GM23338 (cell line): ENCODE results near the gene FLNB. TPM values are rescaled to one million over a fixed set of nuclear protein-coding genes. Genes with fewer than 3 reads are reported as not detected.

Experiments
- ATAC-seq: fragments of 200-7000 bp; cut with Tn5 transposase; 3 replicates; pipeline ENCODE4 v1.9.1; 2020
- DNase-seq: peaks from one replicate; pipeline ENCODE4 v3.0.0-alpha.2; 2015; ENCODE audit warnings: low spot score
- H2AFZ ChIP-seq: fragments of 200-600 bp; sonication (generic); 2 replicates; pipeline ENCODE4 v1.8.0; 2016; ENCODE audit warnings: antibody characterized with exemption, mild to moderate bottlenecking, moderate library complexity
- H3F3A ChIP-seq: fragments of 200-600 bp; sonication (generic); replicated peaks from 2 replicates; pipeline ENCODE4 v1.8.0; 2017; ENCODE audit warnings: antibody characterized with exemption, mixed run types, low read depth
- H3K27ac ChIP-seq: fragments of 200-600 bp; sonication (generic); 2 replicates; pipeline ENCODE4 v1.6.1; 2016; ENCODE audit warnings: low read depth
- H3K27me3 ChIP-seq: fragments of 200-600 bp; sonication (generic); 2 replicates; pipeline ENCODE4 v1.8.0; 2016; ENCODE audit warnings: mild to moderate bottlenecking, mixed run types, moderate library complexity; ENCODE audit not compliant: insufficient read depth
- H3K36me3 ChIP-seq: fragments of 200-600 bp; sonication (generic); 2 replicates; pipeline ENCODE4 v1.8.0; 2016; ENCODE audit warnings: mild to moderate bottlenecking; ENCODE audit not compliant: insufficient read depth
- H3K4me1 ChIP-seq: fragments of 200-600 bp; sonication (generic); 2 replicates; pipeline ENCODE4 v1.8.0; 2016; ENCODE audit warnings: mild to moderate bottlenecking, moderate library complexity; ENCODE audit not compliant: insufficient read depth
- H3K4me2 ChIP-seq: fragments of 200-600 bp; sonication (generic); 2 replicates; pipeline ENCODE4 v1.7.1; 2017; ENCODE audit warnings: mixed run types
- H3K4me3 ChIP-seq: fragments of 200-600 bp; sonication (generic); 2 replicates; pipeline ENCODE4 v1.6.1; 2016; ENCODE audit warnings: mixed run types
- H3K79me2 ChIP-seq: fragments of 200-600 bp; sonication (generic); replicated peaks from 2 replicates; pipeline ENCODE4 v1.8.0; 2017; ENCODE audit warnings: mild to moderate bottlenecking; ENCODE audit not compliant: insufficient read depth
- H3K9me2 ChIP-seq: fragments of 200-600 bp; sonication (generic); 2 replicates; pipeline ENCODE4 v1.8.0; 2017; ENCODE audit not compliant: insufficient read depth
- H4K20me1 ChIP-seq: fragments of 200-600 bp; sonication (generic); replicated peaks from 2 replicates; pipeline ENCODE4 v1.8.0; 2017; ENCODE audit warnings: mild to moderate bottlenecking; ENCODE audit not compliant: insufficient read depth
- H3K27ac Mint-ChIP-seq: 2 replicates; pipeline ENCODE4 v1.8.0; 2020; ENCODE audit warnings: inconsistent platforms, mild to moderate bottlenecking, moderate library complexity, mixed read lengths
- H3K27me3 Mint-ChIP-seq: 3 replicates; pipeline ENCODE4 v1.8.0; 2022; ENCODE audit warnings: low read depth, mild to moderate bottlenecking, moderate library complexity, mixed read lengths, inconsistent platforms; ENCODE audit not compliant: insufficient read depth, poor library complexity
- H3K36me3 Mint-ChIP-seq: 3 replicates; pipeline ENCODE4 v1.8.0; 2021; ENCODE audit warnings: low read depth, mild to moderate bottlenecking, inconsistent platforms, moderate library complexity, mixed read lengths
- H3K4me1 Mint-ChIP-seq: 3 replicates; pipeline ENCODE4 v1.8.0; 2020; ENCODE audit warnings: mild to moderate bottlenecking, inconsistent platforms, mixed read lengths
- H3K4me3 Mint-ChIP-seq: 3 replicates; pipeline ENCODE4 v1.8.0; 2021; ENCODE audit warnings: moderate library complexity, mild to moderate bottlenecking, inconsistent platforms, mixed read lengths
- H3K9me3 Mint-ChIP-seq: 3 replicates; pipeline ENCODE4 v1.8.0; 2020; ENCODE audit warnings: moderate library complexity, mild to moderate bottlenecking, inconsistent platforms, mixed read lengths
- EZH2 ChIP-seq: fragments of 200-600 bp; sonication (generic); IDR thresholded peaks from one replicate; pipeline ENCODE4 v1.8.0; 2017; ENCODE audit warnings: antibody characterized with exemption, mild to moderate bottlenecking, low read depth; ENCODE audit not compliant: unreplicated experiment
- JUNB ChIP-seq: IDR thresholded peaks from one replicate; pipeline ENCODE4 v1.6.1; 2016; ENCODE audit warnings: antibody characterized with exemption; ENCODE audit not compliant: unreplicated experiment
- NANOG ChIP-seq: IDR thresholded peaks from 2 replicates; pipeline ENCODE4 v1.6.1; 2016; ENCODE audit warnings: antibody characterized with exemption, borderline replicate concordance
- REST ChIP-seq: IDR thresholded peaks from one replicate; pipeline ENCODE4 v1.6.1; 2018; ENCODE audit warnings: antibody characterized with exemption; ENCODE audit not compliant: unreplicated experiment
- STAT1 ChIP-seq: IDR thresholded peaks from one replicate; pipeline ENCODE4 v1.6.1; 2016; ENCODE audit warnings: antibody characterized with exemption; ENCODE audit not compliant: unreplicated experiment
- ZNF114 ChIP-seq: fragments of 250-450 bp; sonication (Bioruptor Pico); IDR thresholded peaks from 2 replicates; pipeline ENCODE4 v1.5.0; 2020; ENCODE audit warnings: mild to moderate bottlenecking, moderate library complexity
- ZNF331 ChIP-seq: fragments of 250-450 bp; sonication (Bioruptor Pico); IDR thresholded peaks from 2 replicates; pipeline ENCODE4 v1.5.0; 2020; ENCODE audit warnings: low read depth, mild to moderate bottlenecking, moderate library complexity
- ZNF462 ChIP-seq: fragments of 250-450 bp; sonication (Bioruptor Pico); IDR thresholded peaks from 2 replicates; pipeline ENCODE4 v1.5.0; 2020; ENCODE audit warnings: mild to moderate bottlenecking, moderate library complexity
- polyA plus RNA-seq: library from polyadenylated mRNA; unstranded; fragments of >200 nt; fragmentation: Nextera tagmentation; extraction: Ambion mirVana; gene quantifications from 2 replicates; pipeline ENCODE4 v1.2.1, GENCODE V29; 2016
- total RNA-seq: library from RNA; depleted of rRNA; stranded (reverse); fragments of >200 nt; shearing (Covaris generic); gene quantifications from 2 replicates; pipeline ENCODE4 v1.2.3, GENCODE V29; 2014

The FLNB gene
- total and polyA plus RNA-seq, 2 experiments from 2014 or later, result 39.7 to 179 TPM

GRCh38 chr3:58190291-58190690 lies 182.1 kb downstream of the FLNB start:
- H3K4me3 Mint-ChIP-seq, result no peak overlapping the region
- Histone ChIP-seq H3K9me2 (no peaks in the 10 kb centered on the region), H3K79me2 (no peaks in the 10 kb centered on the region), H3K4me3 (no peak overlapping the region), H3K36me3 (no peaks in the 10 kb centered on the region), H3K27me3 (no peaks in the 10 kb centered on the region), H2AFZ (peak overlapping the region; percentile 38; the same call in 1 of the 2 replicates), H4K20me1 (no peaks in the 10 kb centered on the region), H3K4me2 (no peak overlapping the region), H3K4me1 (peaks cover 11% of the 10 kb centered on the region; the same call in 1 of the 2 replicates), H3F3A (no peaks in the 10 kb centered on the region), H3K27ac (no peak overlapping the region)
- peaks cover 1% of the 10 kb centered on the region for H3K27me3 Mint-ChIP-seq
- DNase-seq (no peak), ATAC-seq (no peak)
- H3K27ac Mint-ChIP-seq, result no peak overlapping the region
- peaks cover 17% of the 10 kb centered on the region for H3K4me1 Mint-ChIP-seq
- TF ChIP-seq ZNF114 (CRISPR knock-in tag), result no peak
- TF ChIP-seq EZH2, result no peak
- no peak for TF ChIP-seq NANOG
- no peak for TF ChIP-seq STAT1
- TF ChIP-seq REST, result no peak
- TF ChIP-seq JUNB, result no peak
- TF ChIP-seq ZNF331, result no peak
- no peak for TF ChIP-seq ZNF462 (CRISPR knock-in tag)
- no peaks in the 10 kb centered on the region for H3K9me3 Mint-ChIP-seq
- no peaks in the 10 kb centered on the region for H3K36me3 Mint-ChIP-seq
